GM23338 (cell line): ENCODE measurements around the gene ADAT3. TPM values are rescaled to one million over a fixed set of nuclear protein-coding genes. Genes with fewer than 3 reads are reported as not detected.

ENCODE experiments used
- ATAC-seq: fragments of 200-7000 bp; cut with Tn5 transposase; 3 replicates; pipeline ENCODE4 v1.9.1; 2020
- DNase-seq: peaks from one replicate; pipeline ENCODE4 v3.0.0-alpha.2; 2015; ENCODE audit warnings: low spot score
- H2AFZ ChIP-seq: fragments of 200-600 bp; sonication (generic); 2 replicates; pipeline ENCODE4 v1.8.0; 2016; ENCODE audit warnings: antibody characterized with exemption, mild to moderate bottlenecking, moderate library complexity
- H3F3A ChIP-seq: fragments of 200-600 bp; sonication (generic); replicated peaks from 2 replicates; pipeline ENCODE4 v1.8.0; 2017; ENCODE audit warnings: antibody characterized with exemption, mixed run types, low read depth
- H3K27ac ChIP-seq: fragments of 200-600 bp; sonication (generic); 2 replicates; pipeline ENCODE4 v1.6.1; 2016; ENCODE audit warnings: low read depth
- H3K27me3 ChIP-seq: fragments of 200-600 bp; sonication (generic); 2 replicates; pipeline ENCODE4 v1.8.0; 2016; ENCODE audit warnings: mild to moderate bottlenecking, mixed run types, moderate library complexity; ENCODE audit not compliant: insufficient read depth
- H3K36me3 ChIP-seq: fragments of 200-600 bp; sonication (generic); 2 replicates; pipeline ENCODE4 v1.8.0; 2016; ENCODE audit warnings: mild to moderate bottlenecking; ENCODE audit not compliant: insufficient read depth
- H3K4me1 ChIP-seq: fragments of 200-600 bp; sonication (generic); 2 replicates; pipeline ENCODE4 v1.8.0; 2016; ENCODE audit warnings: mild to moderate bottlenecking, moderate library complexity; ENCODE audit not compliant: insufficient read depth
- H3K4me2 ChIP-seq: fragments of 200-600 bp; sonication (generic); 2 replicates; pipeline ENCODE4 v1.7.1; 2017; ENCODE audit warnings: mixed run types
- H3K4me3 ChIP-seq: fragments of 200-600 bp; sonication (generic); 2 replicates; pipeline ENCODE4 v1.6.1; 2016; ENCODE audit warnings: mixed run types
- H3K79me2 ChIP-seq: fragments of 200-600 bp; sonication (generic); replicated peaks from 2 replicates; pipeline ENCODE4 v1.8.0; 2017; ENCODE audit warnings: mild to moderate bottlenecking; ENCODE audit not compliant: insufficient read depth
- H3K9me2 ChIP-seq: fragments of 200-600 bp; sonication (generic); 2 replicates; pipeline ENCODE4 v1.8.0; 2017; ENCODE audit not compliant: insufficient read depth
- H4K20me1 ChIP-seq: fragments of 200-600 bp; sonication (generic); replicated peaks from 2 replicates; pipeline ENCODE4 v1.8.0; 2017; ENCODE audit warnings: mild to moderate bottlenecking; ENCODE audit not compliant: insufficient read depth
- H3K27ac Mint-ChIP-seq: 2 replicates; pipeline ENCODE4 v1.8.0; 2020; ENCODE audit warnings: inconsistent platforms, mild to moderate bottlenecking, moderate library complexity, mixed read lengths
- H3K27me3 Mint-ChIP-seq: 3 replicates; pipeline ENCODE4 v1.8.0; 2022; ENCODE audit warnings: low read depth, mild to moderate bottlenecking, moderate library complexity, mixed read lengths, inconsistent platforms; ENCODE audit not compliant: insufficient read depth, poor library complexity
- H3K36me3 Mint-ChIP-seq: 3 replicates; pipeline ENCODE4 v1.8.0; 2021; ENCODE audit warnings: low read depth, mild to moderate bottlenecking, inconsistent platforms, moderate library complexity, mixed read lengths
- H3K4me1 Mint-ChIP-seq: 3 replicates; pipeline ENCODE4 v1.8.0; 2020; ENCODE audit warnings: mild to moderate bottlenecking, inconsistent platforms, mixed read lengths
- H3K4me3 Mint-ChIP-seq: 3 replicates; pipeline ENCODE4 v1.8.0; 2021; ENCODE audit warnings: moderate library complexity, mild to moderate bottlenecking, inconsistent platforms, mixed read lengths
- H3K9me3 Mint-ChIP-seq: 3 replicates; pipeline ENCODE4 v1.8.0; 2020; ENCODE audit warnings: moderate library complexity, mild to moderate bottlenecking, inconsistent platforms, mixed read lengths
- CREB1 ChIP-seq: fragments of 250-450 bp; sonication (Bioruptor Pico); IDR thresholded peaks from 2 replicates; pipeline ENCODE4 v1.5.0; 2020; ENCODE audit warnings: low read depth, mild to moderate bottlenecking, moderate library complexity
- EZH2 ChIP-seq: fragments of 200-600 bp; sonication (generic); IDR thresholded peaks from one replicate; pipeline ENCODE4 v1.8.0; 2017; ENCODE audit warnings: antibody characterized with exemption, mild to moderate bottlenecking, low read depth; ENCODE audit not compliant: unreplicated experiment
- EZH2phosphoT487 ChIP-seq: fragments of 200-600 bp; sonication (generic); IDR thresholded peaks from one replicate; pipeline ENCODE4 v1.8.1; 2018; ENCODE audit warnings: antibody characterized with exemption; ENCODE audit not compliant: unreplicated experiment
- NANOG ChIP-seq: IDR thresholded peaks from 2 replicates; pipeline ENCODE4 v1.6.1; 2016; ENCODE audit warnings: antibody characterized with exemption, borderline replicate concordance
- POLR2AphosphoS5 ChIP-seq: IDR thresholded peaks from 2 replicates; pipeline ENCODE4 v1.6.1; 2016; ENCODE audit warnings: antibody characterized with exemption, low read depth
- STAT1 ChIP-seq: IDR thresholded peaks from one replicate; pipeline ENCODE4 v1.6.1; 2016; ENCODE audit warnings: antibody characterized with exemption; ENCODE audit not compliant: unreplicated experiment
- ZNF114 ChIP-seq: fragments of 250-450 bp; sonication (Bioruptor Pico); IDR thresholded peaks from 2 replicates; pipeline ENCODE4 v1.5.0; 2020; ENCODE audit warnings: mild to moderate bottlenecking, moderate library complexity
- polyA plus RNA-seq: library from polyadenylated mRNA; unstranded; fragments of >200 nt; fragmentation: Nextera tagmentation; extraction: Ambion mirVana; gene quantifications from 2 replicates; pipeline ENCODE4 v1.2.1, GENCODE V29; 2016
- total RNA-seq: library from RNA; depleted of rRNA; stranded (reverse); fragments of >200 nt; shearing (Covaris generic); gene quantifications from 2 replicates; pipeline ENCODE4 v1.2.3, GENCODE V29; 2014
- TF ChIP-seq, protein P1 (sequence below), 2 experiments: fragments of 200-600 bp in 1 of 2; sonication (generic) in 1 of 2; conservative IDR thresholded peaks; 2 replicates each; pipeline versions ENCODE4 v1.5.1 to v1.6.1; 2016 to 2017; ENCODE audit warnings: antibody characterized with exemption in 2 of 2, low read depth in 2 of 2, mild to moderate bottlenecking in 2 of 2, moderate library complexity in 1 of 2
- TF ChIP-seq, protein P2 (sequence below): fragments of 250-450 bp; sonication (Bioruptor Pico); IDR thresholded peaks from 2 replicates; pipeline ENCODE4 v1.5.0; 2020; ENCODE audit warnings: mild to moderate bottlenecking, moderate library complexity

ADAT3 gene
- total and polyA plus RNA-seq, 2 experiments from 2014 or later: 7.9 to 12.4 TPM

GRCh38 chr19:1913781-1914577 is 8.8 kb downstream of the ADAT3 start:
- Histone ChIP-seq H3K27me3 (no peaks in the 10 kb centered on the region), H2AFZ (no peak overlapping the region), H3K4me2 (no peak overlapping the region), H3K27ac (no peak overlapping the region), H3K4me3 (no peak overlapping the region), H3K4me1 (no peaks in the 10 kb centered on the region), H3K79me2 (peaks cover 43% of the 10 kb centered on the region), H4K20me1 (peaks cover 4% of the 10 kb centered on the region; the same call in 1 of the 2 replicates), H3K36me3 (no peaks in the 10 kb centered on the region), H3K9me2 (no peaks in the 10 kb centered on the region), H3F3A (no peaks in the 10 kb centered on the region)
- Mint-ChIP-seq H3K9me3 (no peaks in the 10 kb centered on the region), H3K27me3 (peaks cover 5% of the 10 kb centered on the region), H3K27ac (no peak overlapping the region), H3K4me3 (no peak overlapping the region), H3K4me1 (no peaks in the 10 kb centered on the region), H3K36me3 (peaks cover 24% of the 10 kb centered on the region)
- DNase-seq: no peak
- no peak for ATAC-seq
- no peak for TF ChIP-seq STAT1
- TF ChIP-seq POLR2AphosphoS5: no peak
- TF ChIP-seq ZNF114 (CRISPR knock-in tag): no peak
- TF ChIP-seq, protein P1, sequence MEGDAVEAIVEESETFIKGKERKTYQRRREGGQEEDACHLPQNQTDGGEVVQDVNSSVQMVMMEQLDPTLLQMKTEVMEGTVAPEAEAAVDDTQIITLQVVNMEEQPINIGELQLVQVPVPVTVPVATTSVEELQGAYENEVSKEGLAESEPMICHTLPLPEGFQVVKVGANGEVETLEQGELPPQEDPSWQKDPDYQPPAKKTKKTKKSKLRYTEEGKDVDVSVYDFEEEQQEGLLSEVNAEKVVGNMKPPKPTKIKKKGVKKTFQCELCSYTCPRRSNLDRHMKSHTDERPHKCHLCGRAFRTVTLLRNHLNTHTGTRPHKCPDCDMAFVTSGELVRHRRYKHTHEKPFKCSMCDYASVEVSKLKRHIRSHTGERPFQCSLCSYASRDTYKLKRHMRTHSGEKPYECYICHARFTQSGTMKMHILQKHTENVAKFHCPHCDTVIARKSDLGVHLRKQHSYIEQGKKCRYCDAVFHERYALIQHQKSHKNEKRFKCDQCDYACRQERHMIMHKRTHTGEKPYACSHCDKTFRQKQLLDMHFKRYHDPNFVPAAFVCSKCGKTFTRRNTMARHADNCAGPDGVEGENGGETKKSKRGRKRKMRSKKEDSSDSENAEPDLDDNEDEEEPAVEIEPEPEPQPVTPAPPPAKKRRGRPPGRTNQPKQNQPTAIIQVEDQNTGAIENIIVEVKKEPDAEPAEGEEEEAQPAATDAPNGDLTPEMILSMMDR (conservative IDR thresholded peaks at IDR 0.05; ENCODE audit: low read depth in 2 of 2): no peak
- TF ChIP-seq EZH2: no peak
- TF ChIP-seq, protein P2, sequence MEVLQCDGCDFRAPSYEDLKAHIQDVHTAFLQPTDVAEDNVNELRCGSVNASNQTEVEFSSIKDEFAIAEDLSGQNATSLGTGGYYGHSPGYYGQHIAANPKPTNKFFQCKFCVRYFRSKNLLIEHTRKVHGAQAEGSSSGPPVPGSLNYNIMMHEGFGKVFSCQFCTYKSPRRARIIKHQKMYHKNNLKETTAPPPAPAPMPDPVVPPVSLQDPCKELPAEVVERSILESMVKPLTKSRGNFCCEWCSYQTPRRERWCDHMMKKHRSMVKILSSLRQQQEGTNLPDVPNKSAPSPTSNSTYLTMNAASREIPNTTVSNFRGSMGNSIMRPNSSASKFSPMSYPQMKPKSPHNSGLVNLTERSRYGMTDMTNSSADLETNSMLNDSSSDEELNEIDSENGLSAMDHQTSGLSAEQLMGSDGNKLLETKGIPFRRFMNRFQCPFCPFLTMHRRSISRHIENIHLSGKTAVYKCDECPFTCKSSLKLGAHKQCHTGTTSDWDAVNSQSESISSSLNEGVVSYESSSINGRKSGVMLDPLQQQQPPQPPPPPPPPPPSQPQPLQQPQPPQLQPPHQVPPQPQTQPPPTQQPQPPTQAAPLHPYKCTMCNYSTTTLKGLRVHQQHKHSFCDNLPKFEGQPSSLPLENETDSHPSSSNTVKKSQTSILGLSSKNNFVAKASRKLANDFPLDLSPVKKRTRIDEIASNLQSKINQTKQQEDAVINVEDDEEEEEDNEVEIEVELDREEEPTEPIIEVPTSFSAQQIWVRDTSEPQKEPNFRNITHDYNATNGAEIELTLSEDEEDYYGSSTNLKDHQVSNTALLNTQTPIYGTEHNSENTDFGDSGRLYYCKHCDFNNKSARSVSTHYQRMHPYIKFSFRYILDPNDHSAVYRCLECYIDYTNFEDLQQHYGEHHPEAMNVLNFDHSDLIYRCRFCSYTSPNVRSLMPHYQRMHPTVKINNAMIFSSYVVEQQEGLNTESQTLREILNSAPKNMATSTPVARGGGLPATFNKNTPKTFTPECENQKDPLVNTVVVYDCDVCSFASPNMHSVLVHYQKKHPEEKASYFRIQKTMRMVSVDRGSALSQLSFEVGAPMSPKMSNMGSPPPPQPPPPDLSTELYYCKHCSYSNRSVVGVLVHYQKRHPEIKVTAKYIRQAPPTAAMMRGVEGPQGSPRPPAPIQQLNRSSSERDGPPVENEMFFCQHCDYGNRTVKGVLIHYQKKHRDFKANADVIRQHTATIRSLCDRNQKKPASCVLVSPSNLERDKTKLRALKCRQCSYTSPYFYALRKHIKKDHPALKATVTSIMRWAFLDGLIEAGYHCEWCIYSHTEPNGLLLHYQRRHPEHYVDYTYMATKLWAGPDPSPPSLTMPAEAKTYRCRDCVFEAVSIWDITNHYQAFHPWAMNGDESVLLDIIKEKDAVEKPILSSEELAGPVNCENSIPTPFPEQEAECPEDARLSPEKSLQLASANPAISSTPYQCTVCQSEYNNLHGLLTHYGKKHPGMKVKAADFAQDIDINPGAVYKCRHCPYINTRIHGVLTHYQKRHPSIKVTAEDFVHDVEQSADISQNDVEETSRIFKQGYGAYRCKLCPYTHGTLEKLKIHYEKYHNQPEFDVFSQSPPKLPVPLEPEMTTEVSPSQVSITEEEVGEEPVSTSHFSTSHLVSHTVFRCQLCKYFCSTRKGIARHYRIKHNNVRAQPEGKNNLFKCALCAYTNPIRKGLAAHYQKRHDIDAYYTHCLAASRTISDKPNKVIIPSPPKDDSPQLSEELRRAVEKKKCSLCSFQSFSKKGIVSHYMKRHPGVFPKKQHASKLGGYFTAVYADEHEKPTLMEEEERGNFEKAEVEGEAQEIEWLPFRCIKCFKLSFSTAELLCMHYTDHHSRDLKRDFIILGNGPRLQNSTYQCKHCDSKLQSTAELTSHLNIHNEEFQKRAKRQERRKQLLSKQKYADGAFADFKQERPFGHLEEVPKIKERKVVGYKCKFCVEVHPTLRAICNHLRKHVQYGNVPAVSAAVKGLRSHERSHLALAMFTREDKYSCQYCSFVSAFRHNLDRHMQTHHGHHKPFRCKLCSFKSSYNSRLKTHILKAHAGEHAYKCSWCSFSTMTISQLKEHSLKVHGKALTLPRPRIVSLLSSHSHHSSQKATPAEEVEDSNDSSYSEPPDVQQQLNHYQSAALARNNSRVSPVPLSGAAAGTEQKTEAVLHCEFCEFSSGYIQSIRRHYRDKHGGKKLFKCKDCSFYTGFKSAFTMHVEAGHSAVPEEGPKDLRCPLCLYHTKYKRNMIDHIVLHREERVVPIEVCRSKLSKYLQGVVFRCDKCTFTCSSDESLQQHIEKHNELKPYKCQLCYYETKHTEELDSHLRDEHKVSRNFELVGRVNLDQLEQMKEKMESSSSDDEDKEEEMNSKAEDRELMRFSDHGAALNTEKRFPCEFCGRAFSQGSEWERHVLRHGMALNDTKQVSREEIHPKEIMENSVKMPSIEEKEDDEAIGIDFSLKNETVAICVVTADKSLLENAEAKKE (CRISPR knock-in tag): no peak
- no peak for TF ChIP-seq NANOG
- TF ChIP-seq CREB1: no peak
- TF ChIP-seq EZH2phosphoT487: no peak
